Endothelial cell (in vitro differentiated cells): ENCODE measurements around the gene MID1. TPM values are rescaled to one million over a fixed set of nuclear protein-coding genes. Genes with fewer than 3 reads are reported as not detected.

Experiments
- DNase-seq: peaks from one replicate; pipeline ENCODE4 v3.0.0; 2021; ENCODE audit warnings: low spot score
- H3K27ac Mint-ChIP-seq: one replicate; pipeline ENCODE4 v1.8.0; 2021; ENCODE audit warnings: mixed read lengths, inconsistent platforms; ENCODE audit not compliant: unreplicated experiment
- H3K27me3 Mint-ChIP-seq: one replicate; pipeline ENCODE4 v1.8.0; 2021; ENCODE audit warnings: mild to moderate bottlenecking, moderate library complexity, mixed read lengths, inconsistent platforms; ENCODE audit not compliant: unreplicated experiment
- H3K36me3 Mint-ChIP-seq: one replicate; pipeline ENCODE4 v1.8.0; 2021; ENCODE audit warnings: mild to moderate bottlenecking, low read depth, mixed read lengths, inconsistent platforms; ENCODE audit not compliant: unreplicated experiment
- H3K4me1 Mint-ChIP-seq: one replicate; pipeline ENCODE4 v1.8.0; 2021; ENCODE audit warnings: mild to moderate bottlenecking, mixed read lengths, inconsistent platforms; ENCODE audit not compliant: unreplicated experiment
- H3K4me3 Mint-ChIP-seq: one replicate; pipeline ENCODE4 v1.8.0; 2021; ENCODE audit warnings: mild to moderate bottlenecking, mixed read lengths, inconsistent platforms; ENCODE audit not compliant: unreplicated experiment
- H3K9me3 Mint-ChIP-seq: one replicate; pipeline ENCODE4 v1.8.0; 2021; ENCODE audit warnings: mixed read lengths, inconsistent platforms; ENCODE audit not compliant: unreplicated experiment
- total RNA-seq: library from RNA; stranded (reverse); fragmentation: NEBNext Ultra II Directional; extraction: Animal tissue kit (Norgen Biotek cat#: 25700); gene quantifications from one replicate; pipeline ENCODE4 v1.2.1, GENCODE V29; 2021; ENCODE audit not compliant: unreplicated experiment
- TF ChIP-seq, protein P1 (sequence below): fragments of 200-600 bp; sonication (generic); IDR thresholded peaks from one replicate; pipeline ENCODE4 v1.5.0; 2021; ENCODE audit warnings: antibody characterized with exemption; ENCODE audit not compliant: unreplicated experiment

Gene MID1
- total RNA-seq, 1 donor from 2014 or later = 61.8 TPM

- H3K4me1 Mint-ChIP-seq = peaks cover 21% of the 10 kb centered on the region
- DNase-seq = no peak
These were observed 88.5 kb downstream of the MID1 start for GRCh38 chrX:10531927-10532326.

DNA sequence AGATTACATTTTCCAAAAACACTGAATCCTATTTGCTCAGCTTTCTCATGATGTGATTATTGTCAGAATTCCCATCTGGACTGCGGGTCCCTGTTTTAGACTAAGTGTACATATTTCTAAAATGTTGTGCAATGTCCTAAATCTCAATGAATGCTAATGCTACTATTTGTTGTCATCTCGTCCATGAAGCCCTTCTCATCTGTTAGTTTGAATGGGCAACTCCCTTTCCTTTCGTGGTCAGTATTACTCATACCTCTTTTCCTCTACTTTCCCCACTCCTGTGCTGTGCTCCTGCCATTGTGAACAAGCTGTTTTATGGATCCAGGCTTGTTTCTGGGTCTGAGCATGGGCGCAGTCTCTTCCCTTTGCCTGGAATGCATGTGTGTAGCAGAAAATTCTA lies 91.0 kb downstream of the MID1 start:
- DNase-seq = no peak
- H3K9me3 Mint-ChIP-seq = no peaks in the 10 kb centered on the region
- no peaks in the 10 kb centered on the region for H3K27me3 Mint-ChIP-seq
- no peak overlapping the region for H3K27ac Mint-ChIP-seq
- peaks cover 20% of the 10 kb centered on the region for H3K4me1 Mint-ChIP-seq
- TF ChIP-seq, protein P1, sequence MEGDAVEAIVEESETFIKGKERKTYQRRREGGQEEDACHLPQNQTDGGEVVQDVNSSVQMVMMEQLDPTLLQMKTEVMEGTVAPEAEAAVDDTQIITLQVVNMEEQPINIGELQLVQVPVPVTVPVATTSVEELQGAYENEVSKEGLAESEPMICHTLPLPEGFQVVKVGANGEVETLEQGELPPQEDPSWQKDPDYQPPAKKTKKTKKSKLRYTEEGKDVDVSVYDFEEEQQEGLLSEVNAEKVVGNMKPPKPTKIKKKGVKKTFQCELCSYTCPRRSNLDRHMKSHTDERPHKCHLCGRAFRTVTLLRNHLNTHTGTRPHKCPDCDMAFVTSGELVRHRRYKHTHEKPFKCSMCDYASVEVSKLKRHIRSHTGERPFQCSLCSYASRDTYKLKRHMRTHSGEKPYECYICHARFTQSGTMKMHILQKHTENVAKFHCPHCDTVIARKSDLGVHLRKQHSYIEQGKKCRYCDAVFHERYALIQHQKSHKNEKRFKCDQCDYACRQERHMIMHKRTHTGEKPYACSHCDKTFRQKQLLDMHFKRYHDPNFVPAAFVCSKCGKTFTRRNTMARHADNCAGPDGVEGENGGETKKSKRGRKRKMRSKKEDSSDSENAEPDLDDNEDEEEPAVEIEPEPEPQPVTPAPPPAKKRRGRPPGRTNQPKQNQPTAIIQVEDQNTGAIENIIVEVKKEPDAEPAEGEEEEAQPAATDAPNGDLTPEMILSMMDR = no peak
- peaks cover 12% of the 10 kb centered on the region for H3K36me3 Mint-ChIP-seq
- no peak overlapping the region for H3K4me3 Mint-ChIP-seq

More at GRCh38 chrX:10531927-10532326, 88.5 kb downstream of the MID1 start:
- H3K36me3 Mint-ChIP-seq = peaks cover 6% of the 10 kb centered on the region
- H3K4me3 Mint-ChIP-seq = no peak overlapping the region
- TF ChIP-seq, protein P1 = no peak
- H3K27ac Mint-ChIP-seq = no peak overlapping the region
- H3K27me3 Mint-ChIP-seq = no peaks in the 10 kb centered on the region
- H3K9me3 Mint-ChIP-seq = no peaks in the 10 kb centered on the region

DNA sequence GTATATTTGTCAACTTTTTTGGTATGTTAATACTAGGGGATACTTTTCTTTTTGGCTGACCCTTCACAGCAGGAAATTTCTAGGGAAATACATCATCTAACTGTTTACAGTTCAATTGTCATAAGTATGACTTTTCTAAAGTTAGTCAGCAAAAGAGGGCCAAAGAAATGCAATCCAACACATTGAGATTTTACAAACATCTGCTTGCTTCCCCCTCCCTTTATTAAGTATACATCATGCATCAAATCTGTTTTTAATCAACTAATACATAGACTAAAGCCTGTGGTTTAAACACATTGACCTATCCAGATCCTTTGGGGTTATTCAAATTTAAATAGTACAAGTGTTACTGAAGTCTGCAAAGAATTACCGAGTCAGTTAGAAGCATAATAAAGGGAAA lies 93.9 kb downstream of the MID1 start:
- Mint-ChIP-seq H3K27ac (no peak overlapping the region), H3K27me3 (no peaks in the 10 kb centered on the region), H3K4me3 (no peak overlapping the region), H3K36me3 (peaks cover 12% of the 10 kb centered on the region), H3K4me1 (peaks cover 20% of the 10 kb centered on the region), H3K9me3 (no peaks in the 10 kb centered on the region)
- DNase-seq = no peak
- TF ChIP-seq, protein P1 = no peak

GRCh38 chrX:10525381-10526120 lies 94.8 kb downstream of the MID1 start:
- DNase-seq = no peak
- Mint-ChIP-seq H3K4me3 (no peak overlapping the region), H3K27me3 (no peaks in the 10 kb centered on the region), H3K4me1 (peaks cover 20% of the 10 kb centered on the region), H3K9me3 (no peaks in the 10 kb centered on the region), H3K36me3 (peaks cover 16% of the 10 kb centered on the region), H3K27ac (no peak overlapping the region)
- TF ChIP-seq, protein P1 = no peak

- Mint-ChIP-seq H3K4me3 (no peak overlapping the region), H3K27ac (no peak overlapping the region), H3K36me3 (peaks cover 19% of the 10 kb centered on the region), H3K27me3 (no peaks in the 10 kb centered on the region), H3K9me3 (no peaks in the 10 kb centered on the region), H3K4me1 (peaks cover 26% of the 10 kb centered on the region)
- no peak for DNase-seq
- TF ChIP-seq, protein P1 = no peak
These were observed 95.8 kb downstream of the MID1 start for GRCh38 chrX:10524578-10524977.
